GM18868 (cell line): ENCODE results near the gene MFSD11.
"Not testable (repeated sequence)": the region's sequence is repeated elsewhere in the genome, so short reads cannot be mapped to it uniquely, and the experiment has no call there.

ENCODE experiments used
- ATAC-seq: cut with Tn5 transposase; IDR thresholded peaks from one replicate; pipeline ENCODE4 v1.9.1; 2021; ENCODE audit warnings: mild to moderate bottlenecking, moderate library complexity; ENCODE audit not compliant: unreplicated experiment

The MFSD11 gene

DNA sequence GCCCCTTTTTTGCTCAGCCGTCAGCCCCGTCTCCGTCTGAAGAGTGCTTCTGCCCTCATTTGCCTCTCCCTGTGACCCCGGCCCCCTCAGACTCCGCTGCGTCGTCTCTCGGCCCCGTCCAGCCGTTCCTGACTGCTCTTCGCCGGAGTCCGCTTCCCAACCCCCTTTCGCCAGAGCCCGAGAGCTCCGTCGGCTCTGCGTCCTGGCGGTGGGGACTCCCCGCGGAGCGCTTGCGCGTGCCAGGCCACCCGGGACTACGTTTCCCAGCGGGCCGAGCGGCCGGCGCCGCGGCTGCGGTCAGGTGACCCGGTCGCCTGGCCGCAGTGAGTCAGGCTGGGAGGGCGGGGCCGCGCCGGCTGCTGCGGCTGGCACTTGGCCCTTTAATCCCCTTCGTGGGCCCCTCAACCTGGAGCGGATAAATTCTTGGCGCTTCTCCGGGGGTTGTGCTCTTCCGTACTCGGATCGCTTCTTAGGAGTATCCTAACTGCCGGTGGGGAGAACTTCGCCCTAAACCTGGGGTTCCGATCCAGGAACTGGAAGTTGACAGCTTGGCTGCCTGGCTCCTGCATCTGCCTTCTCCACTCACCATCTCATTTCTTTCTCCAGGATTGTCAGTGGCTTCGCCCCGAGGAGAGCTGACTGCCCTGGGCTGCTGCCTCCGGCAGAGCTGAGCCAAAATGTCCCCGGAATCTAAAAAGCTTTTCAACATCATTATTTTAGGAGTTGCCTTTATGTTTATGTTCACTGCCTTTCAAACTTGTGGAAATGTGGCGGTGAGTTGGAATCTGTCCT, at the start of gene MFSD11:
MFSD11 (plus strand) TSS at position 444 of the 792 bp plus-strand sequence; CDS start at position 678, 234 bp downstream.
- peak; percentile 62 for ATAC-seq

DNA sequence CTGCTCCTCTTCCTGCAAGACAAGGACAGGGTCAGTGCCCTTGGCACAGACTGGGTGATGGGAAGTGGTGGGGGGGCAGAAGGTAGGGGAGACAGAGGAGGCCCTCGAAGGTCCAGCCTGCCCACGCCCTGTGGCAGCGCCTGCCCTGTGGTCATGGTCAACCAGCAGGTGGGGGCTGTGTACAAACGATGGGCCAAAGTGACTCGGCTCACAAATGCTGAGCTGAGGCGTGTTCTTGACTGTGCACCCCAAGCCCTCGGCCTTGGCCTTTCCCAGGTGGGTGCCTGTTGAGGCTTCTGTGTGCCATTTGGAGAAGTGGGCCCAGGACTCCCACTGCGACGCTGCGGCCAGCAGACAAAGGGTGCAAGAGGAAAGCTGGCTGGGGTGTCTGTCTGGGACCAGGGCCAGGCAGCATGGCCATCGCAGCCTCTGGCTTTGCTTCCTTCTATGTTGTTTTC, 49.7 kb upstream of the MFSD11 start:
- ATAC-seq, result no peak

GRCh38 chr17:76689859-76690258, 48.1 kb upstream of the MFSD11 start:
- no peak for ATAC-seq

DNA sequence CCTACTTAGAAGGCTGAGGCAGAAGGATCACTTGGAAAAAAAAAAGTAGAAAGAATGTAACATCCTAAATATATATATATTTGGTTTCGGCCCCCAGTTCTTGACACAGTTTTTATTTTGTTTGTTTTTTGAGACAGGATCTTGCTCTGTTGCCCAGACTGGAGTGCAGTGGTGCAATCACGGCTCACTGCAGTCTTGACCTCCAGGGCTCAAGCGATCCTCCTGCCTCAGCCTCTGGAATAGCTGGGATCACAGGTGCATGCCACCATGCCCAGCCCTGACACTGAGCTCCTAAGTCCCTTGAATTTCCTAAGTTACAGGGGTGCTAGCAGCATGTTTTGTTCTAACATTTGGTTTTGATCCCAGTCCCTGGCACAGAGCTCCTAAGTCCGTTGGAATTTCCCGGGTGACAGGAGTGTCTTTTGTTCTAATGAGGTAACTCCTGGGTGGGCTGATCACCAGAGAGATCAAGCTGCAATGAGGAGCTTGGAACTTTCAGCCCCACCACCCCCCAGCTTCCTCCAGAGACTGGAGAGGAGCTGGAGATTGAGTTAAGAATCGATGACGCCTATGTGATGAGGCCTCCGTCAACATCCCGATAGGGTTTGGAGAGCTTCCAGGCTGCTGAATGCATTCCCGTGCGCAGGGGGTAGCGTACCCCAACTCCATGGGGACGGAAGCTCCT, 47.2 kb upstream of the MFSD11 start:
- no peak for ATAC-seq

- ATAC-seq, result no peak
Observed at GRCh38 chr17:76691379-76692191, 46.3 kb upstream of the MFSD11 start.

DNA sequence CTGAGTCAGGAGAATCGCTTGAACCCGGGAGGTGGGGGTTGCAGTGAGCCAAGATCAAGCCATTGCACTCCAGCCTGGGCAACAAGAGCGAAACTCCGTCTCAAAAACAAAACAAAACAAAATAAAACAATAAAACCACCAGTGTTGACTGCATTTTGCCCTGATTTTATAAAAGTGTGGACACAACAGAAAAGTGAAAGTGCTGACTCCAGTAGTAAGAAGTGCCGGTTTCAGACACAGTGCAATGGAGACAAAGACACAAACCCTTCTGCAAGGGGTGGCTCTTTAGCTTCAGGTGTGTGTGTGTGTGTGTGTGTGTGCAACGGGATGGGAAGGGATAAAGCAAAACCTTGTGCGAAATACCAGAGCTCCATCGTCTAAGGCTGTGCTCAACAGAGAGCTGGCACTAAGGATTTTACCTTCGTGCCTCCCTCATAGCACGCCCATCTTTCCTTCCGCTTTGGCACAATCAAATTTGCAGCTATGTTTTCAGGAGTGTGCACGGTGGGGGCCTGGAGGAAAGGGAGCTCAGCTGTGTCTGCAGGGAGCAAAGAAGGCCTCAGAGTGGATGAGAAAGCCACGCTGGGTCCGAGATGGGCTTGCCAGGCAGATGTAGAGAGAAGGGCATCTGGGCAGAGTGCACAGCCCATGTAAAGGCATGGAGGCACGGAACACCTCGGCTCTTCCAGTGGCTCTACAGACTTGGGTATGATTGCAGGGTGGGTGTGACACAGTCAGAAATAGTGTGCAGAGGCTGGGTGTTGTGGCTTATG, 42.7 kb upstream of the MFSD11 start:
- ATAC-seq, result no peak

DNA sequence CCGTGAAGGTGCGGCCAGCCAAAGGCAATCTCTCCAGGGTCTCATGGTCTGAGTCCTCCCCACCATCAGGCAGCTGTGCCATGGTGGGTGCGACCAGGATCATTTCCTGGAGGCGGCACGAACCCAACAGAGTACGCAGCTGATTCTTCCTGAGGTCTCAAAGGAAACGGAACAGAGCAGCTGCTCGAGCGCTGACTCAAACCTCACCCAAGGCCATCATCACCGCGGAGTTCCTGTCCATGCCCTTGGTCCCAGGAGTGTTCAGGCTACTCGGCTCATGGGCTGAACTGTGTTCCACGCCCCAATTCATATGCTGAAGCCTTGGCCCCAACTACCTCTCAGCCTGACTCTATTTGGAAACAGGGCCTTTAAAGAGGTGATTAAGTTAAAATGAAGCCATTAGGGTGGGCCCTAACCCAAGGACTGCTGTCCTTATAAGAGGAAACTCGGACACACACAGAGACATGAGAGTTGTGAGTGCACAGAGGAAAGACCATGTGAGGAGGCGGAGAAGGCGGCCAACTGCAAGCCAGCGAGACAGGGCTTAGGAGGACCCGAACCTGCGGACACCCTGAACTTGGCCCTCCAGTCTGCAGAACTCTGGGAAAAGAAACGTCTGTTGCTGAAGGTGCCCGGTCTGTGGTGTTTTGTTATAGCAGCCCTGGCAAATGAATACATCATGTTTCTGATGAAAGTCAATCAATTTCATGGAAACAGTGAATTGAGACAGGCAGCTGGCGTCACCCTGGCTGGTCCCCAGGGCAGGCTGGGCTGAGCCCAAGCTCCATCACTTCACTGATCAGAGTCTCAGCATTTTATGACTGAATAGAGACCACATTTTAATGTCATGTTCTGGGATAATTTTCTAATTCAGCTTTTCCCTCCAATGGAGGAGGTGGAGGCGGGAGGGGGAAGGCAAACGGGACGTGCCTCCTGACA, 40.9 kb upstream of the MFSD11 start:
- ATAC-seq, result no peak

GRCh38 chr17:76697702-76698465, 40.0 kb upstream of the MFSD11 start:
- ATAC-seq, result no peak

DNA sequence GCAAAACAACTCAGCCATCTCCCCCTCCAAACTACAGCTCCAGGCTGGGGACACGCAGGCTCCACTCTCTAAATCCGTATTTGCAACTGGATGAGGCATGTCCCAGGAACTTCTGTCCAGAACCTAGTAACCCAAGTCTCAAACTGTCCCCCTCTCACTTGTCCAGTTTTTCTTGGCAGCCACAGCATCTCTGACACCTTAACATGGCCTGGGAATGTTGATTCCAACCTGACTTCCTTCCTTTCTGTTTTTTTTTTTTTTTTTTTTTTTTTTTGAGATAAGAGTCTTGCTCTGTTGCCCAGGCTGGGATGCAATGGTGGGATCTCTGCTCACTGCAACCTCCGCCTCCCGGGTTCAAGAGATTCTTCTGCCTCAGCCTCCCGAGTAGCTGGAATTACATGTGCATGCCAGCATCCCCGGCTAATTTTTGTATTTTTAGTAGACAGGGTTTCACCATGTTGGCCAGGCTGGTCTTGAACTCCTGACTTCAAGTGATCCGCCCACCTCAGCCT, 39.4 kb upstream of the MFSD11 start:
- ATAC-seq, result not testable (repeated sequence)

GRCh38 chr17:76700270-76700616, 37.7 kb upstream of the MFSD11 start:
- ATAC-seq, result no peak

GRCh38 chr17:76700617-76701470, 37.1 kb upstream of the MFSD11 start:
- no peak for ATAC-seq

DNA sequence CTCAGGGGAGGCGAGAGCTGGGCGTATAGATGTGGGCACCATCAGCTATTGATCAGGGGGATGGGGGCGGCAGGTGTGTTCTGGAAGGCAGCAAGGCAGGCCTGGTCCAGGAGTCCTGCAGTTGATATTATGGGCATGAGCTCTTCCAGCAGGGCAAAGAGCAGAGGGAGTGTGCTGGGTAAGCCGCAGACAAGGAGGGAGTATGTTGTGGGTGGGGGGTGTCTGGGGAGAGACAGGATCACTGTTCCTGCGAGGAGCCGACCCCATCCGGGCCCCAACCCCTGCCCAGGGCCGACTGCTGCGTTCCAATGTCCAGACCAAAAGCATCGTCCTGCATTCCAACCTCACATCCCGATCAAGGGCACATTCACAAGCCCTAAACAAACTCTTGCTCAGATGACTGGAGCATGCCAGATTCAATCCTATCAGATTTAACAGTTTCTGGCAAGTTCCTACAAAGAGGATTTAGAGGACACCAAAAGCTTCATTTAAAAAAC, 36.4 kb upstream of the MFSD11 start:
- no peak for ATAC-seq

DNA sequence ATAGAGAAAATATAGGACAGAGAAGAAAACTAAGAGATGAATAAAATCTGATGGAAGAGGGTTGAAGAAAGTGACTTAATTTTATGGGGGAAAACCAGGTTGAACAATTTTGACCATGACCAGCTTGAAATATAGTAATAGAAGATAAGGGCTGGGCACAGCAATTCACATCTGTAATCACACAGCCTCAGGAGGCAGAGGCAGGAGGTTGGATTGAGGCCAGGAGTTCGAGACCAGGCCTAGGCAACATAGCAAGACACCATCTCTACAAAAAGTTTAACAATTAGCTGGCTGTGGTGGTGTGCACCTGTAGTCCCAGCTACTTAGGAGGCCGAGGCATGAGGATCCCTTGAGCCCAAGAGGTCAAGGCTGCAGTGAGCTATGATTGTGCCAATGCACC, 35.8 kb upstream of the MFSD11 start:
- no peak for ATAC-seq

- ATAC-seq, result no peak
Observed at GRCh38 chr17:76702941-76703637, 34.8 kb upstream of the MFSD11 start.

DNA sequence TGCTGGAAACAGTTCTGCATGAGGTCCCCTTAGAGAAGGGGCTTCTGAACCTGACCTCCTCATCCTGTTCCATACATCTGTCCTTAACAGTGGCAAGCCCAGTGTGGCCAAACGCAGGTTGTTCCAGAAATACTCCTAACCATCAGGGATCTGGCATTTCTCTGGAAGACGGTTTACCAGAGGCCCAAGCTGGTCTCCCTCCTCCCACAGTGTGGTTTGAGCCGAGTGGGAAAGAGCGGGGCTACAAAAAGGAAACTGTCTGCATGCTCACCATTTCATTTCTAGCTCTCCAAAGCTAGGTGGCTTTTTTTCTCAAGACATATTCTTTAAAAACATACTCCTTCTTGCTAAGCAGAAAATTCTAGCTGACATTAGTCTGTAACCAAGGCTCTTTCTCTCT, 33.1 kb upstream of the MFSD11 start:
- ATAC-seq, result no peak

DNA sequence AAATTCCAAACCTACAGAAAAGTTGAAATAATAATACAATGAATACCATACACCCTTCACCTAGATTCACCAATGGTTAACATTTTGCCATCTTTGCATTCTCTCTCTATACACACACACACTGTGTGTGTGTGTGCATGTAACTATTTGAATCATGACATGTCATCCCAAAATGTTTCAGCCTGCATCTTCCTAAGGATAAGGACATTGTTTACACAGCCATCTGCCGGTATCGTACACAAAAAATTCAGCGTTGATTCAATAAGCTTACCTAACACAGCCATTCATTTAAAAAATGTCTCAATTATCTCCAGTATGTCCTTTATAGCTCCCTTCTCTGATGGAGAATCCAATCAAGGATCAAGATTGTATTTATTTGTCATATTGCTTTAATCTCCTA, 31.1 kb upstream of the MFSD11 start:
- ATAC-seq, result no peak
